Measurements from ENCODE around the gene TPD52L1. TPM values are rescaled to one million over a fixed set of nuclear protein-coding genes. Genes with fewer than 3 reads are reported as not detected.

The TPD52L1 gene
- total RNA-seq, 2 experiments from 2014 or later: 0.89 to 1.4 TPM

- Mint-ChIP-seq H3K36me3 (ENCODE audit: low read depth) (no peaks in the 10 kb centered on the region), H3K4me3 (no peak overlapping the region), H3K27me3 (peaks cover 4% of the 10 kb centered on the region), H3K4me1 (peaks cover 4% of the 10 kb centered on the region), H3K9me3 (ENCODE audit: low read depth) (no peaks in the 10 kb centered on the region), H3K27ac (no peak overlapping the region)
- DNase-seq (no peak), ATAC-seq (no peak)
- ChIA-PET POLR2A (no interaction called here), CTCF (interaction anchor here (0.6 to 8.0 kb wide), 17 partner anchors 9 to 684 kb away, joined by 3 to 66 read pairs (median 5); partner anchors contain the start of gene HDDC2)
- intact Hi-C loops (cut with DNase I, micrococcal nuclease): loop anchor here in 1 of 2 experiments (5.0 kb wide), 1 partner anchor 644 kb away; the partner anchor contains the start of gene HINT3
Observed at GRCh38 chr6:125312950-125313349, 159.4 kb downstream of the TPD52L1 start.

Other genes starting within 250 kb of the TPD52L1 start
- gene RNF217, start 191.3 kb upstream of the TPD52L1 start, total RNA-seq: 1 to 10 TPM; 1.7 to 2.4 TPM
- gene HDDC2, start 148.2 kb downstream of the TPD52L1 start, total RNA-seq: 100 to 1,000 TPM in 1 of 2 experiments, 10 to 100 TPM in 1; 96.7 to 120 TPM

Data from activated CD4-positive, alpha-beta T cell treated with anti-CD3 and anti-CD28 coated beads for 36 hours (primary cell).